CD4-positive, alpha-beta T cell (primary cell): ENCODE data around the gene CLEC1B. TPM values are rescaled to one million over a fixed set of nuclear protein-coding genes. Genes with fewer than 3 reads are reported as not detected.
"Not testable (repeated sequence)": the region's sequence is repeated elsewhere in the genome, so short reads cannot be mapped to it uniquely, and the experiment has no call there.

Source experiments
- ATAC-seq: fragments of 200-7000 bp; cut with Tn5 transposase; one replicate; pipeline ENCODE4 v1.10.0; 2022; ENCODE audit warnings: mild to moderate bottlenecking; ENCODE audit not compliant: poor library complexity
- CTCF ChIA-PET: fragments of 350-600 bp; sonication (Branson Sonifier 250); formaldehyde crosslinking; loops from one replicate; lab custom pipeline; 2021; ENCODE audit warnings: antibody characterized with exemption, inconsistent platforms; lab: Charles Lee
- POLR2A ChIA-PET: fragments of 350-600 bp; sonication (Branson Sonifier 250); formaldehyde crosslinking; loops from one replicate; lab custom pipeline; 2021; ENCODE audit warnings: antibody characterized with exemption, inconsistent platforms; lab: Charles Lee
- DNase-seq, 14 experiments: peaks; one replicate each; pipeline ENCODE4 v3.0.0-alpha.2; 2013 to 2020; ENCODE audit warnings: mixed read lengths in 2 of 14
- H3K27ac ChIP-seq, 2 donors: one replicate each; pipeline versions ENCODE4 v1.5.1 to v1.7.0; 2013; ENCODE audit warnings: low read length in 2 of 2, low read depth in 1 of 2, mild to moderate bottlenecking in 1 of 2
- H3K27me3 ChIP-seq, 2 experiments: 1 replicate in 1 of 2; 2 replicates in 1 of 2; pipeline versions ENCODE4 v1.6.1 to v1.7.0; 2013; ENCODE audit warnings: low read length in 2 of 2, control low read depth in 1 of 2, mild to moderate bottlenecking in 1 of 2, moderate library complexity in 1 of 2; ENCODE audit not compliant: insufficient read depth in 2 of 2, control insufficient read depth in 1 of 2
- H3K36me3 ChIP-seq: one replicate; pipeline ENCODE4 v1.6.1; 2013; ENCODE audit warnings: low read length, control low read depth; ENCODE audit not compliant: insufficient read depth
- H3K4me1 ChIP-seq: one replicate; pipeline ENCODE4 v1.6.1; 2013; ENCODE audit warnings: low read length, control low read depth; ENCODE audit not compliant: insufficient read depth
- H3K4me3 ChIP-seq: one replicate; pipeline ENCODE4 v1.5.1; 2013; ENCODE audit warnings: mild to moderate bottlenecking, low read length, moderate library complexity
- H3K9me3 ChIP-seq, 2 experiments: 1 replicate in 1 of 2; 2 replicates in 1 of 2; pipeline versions ENCODE4 v1.6.1 to v1.7.0; 2013; ENCODE audit warnings: low read length in 2 of 2, mild to moderate bottlenecking in 2 of 2, control low read depth in 1 of 2, moderate library complexity in 1 of 2; ENCODE audit not compliant: control insufficient read depth in 1 of 2, insufficient read depth in 1 of 2
- H3K27ac Mint-ChIP-seq: one replicate; pipeline ENCODE4 v1.8.0; 2020; ENCODE audit warnings: mixed read lengths
- H3K27me3 Mint-ChIP-seq: one replicate; pipeline ENCODE4 v1.8.0; 2021; ENCODE audit warnings: mixed read lengths
- H3K36me3 Mint-ChIP-seq: one replicate; pipeline ENCODE4 v1.8.0; 2021; ENCODE audit warnings: low read depth, mixed read lengths
- H3K4me1 Mint-ChIP-seq: one replicate; pipeline ENCODE4 v1.8.0; 2021; ENCODE audit warnings: low read depth, mixed read lengths
- H3K4me3 Mint-ChIP-seq: one replicate; pipeline ENCODE4 v1.8.0; 2020; ENCODE audit warnings: mild to moderate bottlenecking, mixed read lengths
- H3K9me3 Mint-ChIP-seq: one replicate; pipeline ENCODE4 v1.8.0; 2020; ENCODE audit warnings: mixed read lengths
- intact Hi-C, 2 experiments: fragments of 100-400 bp; cut with DNase I in 1 of 2; cut with micrococcal nuclease in 1 of 2; formaldehyde crosslinking; loops; one replicate each; pipeline versions ENCODE4 v1.15.1 to v1.9.0; 2023 to 2025; cut with DNase I, micrococcal nuclease
- total RNA-seq, 174 experiments: library from RNA in 2 of 174; stranded (reverse) in 2 of 174; gene quantifications; one replicate each; pipeline ENCODE4 v1.2.3 and lab custom pipeline; 2021 to 2026
- TF ChIP-seq, protein P1 (sequence below): fragments of 200-600 bp; IDR thresholded peaks from one replicate; pipeline ENCODE4 v1.8.0; 2022; ENCODE audit warnings: antibody characterized with exemption, mild to moderate bottlenecking

CLEC1B gene
- total RNA-seq, 2 experiments from 2014 or later, result not detected

DNA sequence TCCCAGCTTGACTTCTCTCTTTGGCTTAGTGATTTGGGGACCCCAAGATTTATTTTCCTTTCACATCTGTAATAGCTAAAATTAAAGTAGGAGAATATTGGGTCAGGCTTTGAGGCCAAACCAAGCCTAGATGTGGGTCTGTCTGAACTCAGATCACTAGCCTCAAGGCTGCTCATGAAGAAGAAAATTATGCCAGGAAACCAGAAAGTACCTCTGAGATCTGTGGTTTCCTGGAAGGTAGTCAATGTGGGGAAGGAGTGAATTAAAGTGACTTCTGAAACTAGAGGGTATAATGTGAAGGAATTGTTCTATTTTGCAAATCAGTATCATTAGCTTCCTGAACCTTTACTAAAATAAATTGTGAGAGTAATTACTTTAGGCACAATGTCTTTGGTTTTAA lies 41.1 kb downstream of the CLEC1B start:
- Histone ChIP-seq H3K27me3 (no peaks in the 10 kb centered on the region), H3K36me3 (no peaks in the 10 kb centered on the region), H3K4me3 (no peak overlapping the region), H3K27ac (no peak overlapping the region), H3K9me3 (no peaks in the 10 kb centered on the region), H3K4me1 (peaks cover 10% of the 10 kb centered on the region)
- DNase-seq (peak in 3 of 14 experiments; percentile 22 to 54 (median 33)), ATAC-seq (peak; percentile 44)
- ChIA-PET POLR2A (interaction anchor here (1.4 to 1.6 kb wide), 2 partner anchors 85 to 215 kb away, joined by 4 to 5 read pairs; no protein-coding TSS in a partner anchor), CTCF (no interaction called here)
- H3K9me3 Mint-ChIP-seq, result no peaks in the 10 kb centered on the region
- TF ChIP-seq, protein P1, sequence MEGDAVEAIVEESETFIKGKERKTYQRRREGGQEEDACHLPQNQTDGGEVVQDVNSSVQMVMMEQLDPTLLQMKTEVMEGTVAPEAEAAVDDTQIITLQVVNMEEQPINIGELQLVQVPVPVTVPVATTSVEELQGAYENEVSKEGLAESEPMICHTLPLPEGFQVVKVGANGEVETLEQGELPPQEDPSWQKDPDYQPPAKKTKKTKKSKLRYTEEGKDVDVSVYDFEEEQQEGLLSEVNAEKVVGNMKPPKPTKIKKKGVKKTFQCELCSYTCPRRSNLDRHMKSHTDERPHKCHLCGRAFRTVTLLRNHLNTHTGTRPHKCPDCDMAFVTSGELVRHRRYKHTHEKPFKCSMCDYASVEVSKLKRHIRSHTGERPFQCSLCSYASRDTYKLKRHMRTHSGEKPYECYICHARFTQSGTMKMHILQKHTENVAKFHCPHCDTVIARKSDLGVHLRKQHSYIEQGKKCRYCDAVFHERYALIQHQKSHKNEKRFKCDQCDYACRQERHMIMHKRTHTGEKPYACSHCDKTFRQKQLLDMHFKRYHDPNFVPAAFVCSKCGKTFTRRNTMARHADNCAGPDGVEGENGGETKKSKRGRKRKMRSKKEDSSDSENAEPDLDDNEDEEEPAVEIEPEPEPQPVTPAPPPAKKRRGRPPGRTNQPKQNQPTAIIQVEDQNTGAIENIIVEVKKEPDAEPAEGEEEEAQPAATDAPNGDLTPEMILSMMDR, result no peak
- H3K27ac Mint-ChIP-seq, result no peak overlapping the region
- H3K4me1 Mint-ChIP-seq, result peaks cover 45% of the 10 kb centered on the region
- no peaks in the 10 kb centered on the region for H3K36me3 Mint-ChIP-seq
- intact Hi-C loops, result no loop called here
- H3K27me3 Mint-ChIP-seq, result no peaks in the 10 kb centered on the region
- peak overlapping the region; percentile 62 for H3K4me3 Mint-ChIP-seq

DNA sequence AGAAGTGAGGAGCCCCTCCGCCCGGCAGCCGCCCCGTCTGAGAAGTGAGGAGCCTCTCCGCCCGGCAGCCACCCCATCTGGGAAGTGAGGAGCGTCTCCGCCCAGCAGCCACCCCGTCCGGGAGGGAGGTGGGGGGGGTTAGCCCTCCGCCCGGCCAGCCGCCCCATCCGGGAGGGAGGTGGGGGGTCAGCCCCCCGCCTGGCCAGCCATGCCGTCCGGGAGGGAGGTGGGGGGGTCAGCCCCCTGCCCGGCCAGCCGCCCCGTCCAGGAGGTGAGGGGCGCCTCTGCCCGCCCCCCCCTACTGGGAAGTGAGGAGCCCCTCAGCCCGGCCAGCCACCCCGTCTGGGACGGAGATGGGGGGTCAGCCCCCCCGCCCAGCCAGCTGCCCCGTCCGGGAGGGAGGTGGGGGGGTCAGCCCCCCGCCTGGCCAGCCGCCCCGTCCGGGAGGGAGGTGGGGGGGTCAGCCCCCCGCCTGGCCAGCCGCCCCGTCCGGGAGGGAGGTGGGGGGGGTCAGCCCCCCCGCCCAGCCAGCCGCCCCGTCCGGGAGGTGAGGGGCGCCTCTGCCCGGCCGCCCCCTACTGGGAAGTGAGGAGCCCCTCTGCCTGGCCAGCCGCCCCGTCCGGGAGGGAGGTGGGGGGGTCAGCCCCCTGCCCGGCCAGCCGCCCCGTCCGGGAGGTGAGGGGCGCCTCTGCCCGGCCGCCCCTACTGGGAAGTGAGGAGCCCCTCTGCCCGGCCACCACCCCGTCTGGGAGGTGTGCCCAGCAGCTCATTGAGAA lies 45.8 kb downstream of the CLEC1B start:
- H3K4me3 ChIP-seq, CTCF ChIA-PET, intact Hi-C loops, H3K36me3 Mint-ChIP-seq, H3K9me3 Mint-ChIP-seq, H3K9me3 ChIP-seq, DNase-seq, H3K4me3 Mint-ChIP-seq, H3K27me3 ChIP-seq, ATAC-seq, H3K27ac Mint-ChIP-seq, H3K36me3 ChIP-seq, H3K27me3 Mint-ChIP-seq, POLR2A ChIA-PET, H3K27ac ChIP-seq: not testable (repeated sequence)
- peaks cover 61% of the 10 kb centered on the region for H3K4me1 Mint-ChIP-seq
- H3K4me1 ChIP-seq, result peaks cover 24% of the 10 kb centered on the region

DNA sequence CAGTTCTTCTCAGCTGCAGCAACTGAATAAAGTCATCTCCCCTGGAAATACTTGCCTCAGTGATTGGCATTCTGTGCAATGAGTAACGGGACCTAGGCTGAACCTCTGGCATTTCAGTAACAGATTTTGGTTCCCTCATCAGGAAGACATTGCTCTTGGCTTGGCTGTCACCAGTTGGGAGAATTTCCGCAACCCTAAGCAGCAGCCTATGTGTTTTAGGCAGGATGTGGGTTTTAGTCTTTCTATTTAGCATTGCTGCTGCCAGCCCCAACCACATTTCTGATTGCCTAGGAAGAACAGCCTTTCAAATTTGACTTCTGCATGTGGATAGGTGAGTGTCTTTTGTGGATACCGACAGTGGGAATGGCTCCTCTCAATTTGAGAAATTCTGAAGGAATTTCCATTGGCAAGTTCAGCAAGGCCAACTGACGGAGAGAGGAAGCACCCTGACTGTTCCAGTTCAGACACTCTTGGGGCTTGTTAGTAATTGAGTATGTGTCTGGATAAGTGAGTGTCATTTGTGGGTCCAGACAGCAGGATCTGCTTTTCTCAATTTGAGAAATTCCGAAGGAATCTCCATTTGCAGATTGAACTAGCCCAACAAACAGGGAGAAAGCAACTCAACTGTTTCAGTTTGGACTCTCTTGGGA lies 47.8 kb downstream of the CLEC1B start:
- intact Hi-C loops, result no loop called here
- CTCF ChIA-PET, result no interaction called here
- peak; percentile 93 for ATAC-seq
- Histone ChIP-seq H3K4me1 (peaks cover 17% of the 10 kb centered on the region), H3K27me3 (no peaks in the 10 kb centered on the region), H3K36me3 (no peaks in the 10 kb centered on the region), H3K9me3 (no peaks in the 10 kb centered on the region), H3K27ac (no peak overlapping the region), H3K4me3 (no peak overlapping the region)
- DNase-seq, result peak; percentile 1 to 85 (median 28)
- H3K9me3 Mint-ChIP-seq, result no peaks in the 10 kb centered on the region
- no peaks in the 10 kb centered on the region for H3K36me3 Mint-ChIP-seq
- POLR2A ChIA-PET, result no interaction called here
- H3K4me3 Mint-ChIP-seq, result peak overlapping the region; percentile 5
- TF ChIP-seq, protein P1, result no peak
- no peaks in the 10 kb centered on the region for H3K27me3 Mint-ChIP-seq
- H3K27ac Mint-ChIP-seq, result peak overlapping the region; percentile 57
- H3K4me1 Mint-ChIP-seq, result peaks cover 47% of the 10 kb centered on the region
